Naive thymus-derived CD8-positive, alpha-beta T cell (primary cell): ENCODE measurements around the gene CACNA2D3. TPM values are rescaled to one million over a fixed set of nuclear protein-coding genes. Genes with fewer than 3 reads are reported as not detected.

Experiments used
- ATAC-seq, 2 donors: fragments of 150-1000 bp; cut with Tn5 transposase in 1 of 2; sonication (Bioruptor Pico), chemical (Tn5 transposase) in 1 of 2; 1 replicate in 1 of 2; 2 replicates in 1 of 2; pipeline ENCODE4 v1.10.0; 2021; ENCODE audit warnings: mild to moderate bottlenecking in 2 of 2, moderate library complexity in 2 of 2
- POLR2A ChIA-PET: fragments of 350-600 bp; sonication (Branson Sonifier 250); formaldehyde crosslinking; loops from one replicate; lab custom pipeline; 2021; ENCODE audit warnings: antibody characterized with exemption; lab: Charles Lee
- DNase-seq, 10 donors: peaks; one replicate each; pipeline versions ENCODE4 v3.0.0 to v3.0.0-alpha.2; 2020 to 2022
- H3K27ac Mint-ChIP-seq, 10 donors: one replicate each; pipeline ENCODE4 v1.8.0; 2020 to 2022; ENCODE audit warnings: mild to moderate bottlenecking in 10 of 10, mixed read lengths in 10 of 10, moderate library complexity in 4 of 10, inconsistent platforms in 1 of 10
- H3K27me3 Mint-ChIP-seq, 5 donors: one replicate each; pipeline ENCODE4 v1.8.0; 2021 to 2022; ENCODE audit warnings: mixed read lengths in 5 of 5
- H3K36me3 Mint-ChIP-seq, 3 donors: one replicate each; pipeline ENCODE4 v1.8.0; 2020 to 2022; ENCODE audit warnings: mixed read lengths in 3 of 3, mild to moderate bottlenecking in 2 of 3, inconsistent platforms in 1 of 3
- H3K4me1 Mint-ChIP-seq, 4 donors: one replicate each; pipeline ENCODE4 v1.8.0; 2021 to 2022; ENCODE audit warnings: mixed read lengths in 4 of 4
- H3K4me3 Mint-ChIP-seq, 10 donors: one replicate each; pipeline ENCODE4 v1.8.0; 2020 to 2022; ENCODE audit warnings: mild to moderate bottlenecking in 10 of 10, mixed read lengths in 10 of 10, moderate library complexity in 6 of 10, inconsistent platforms in 1 of 10
- H3K9me3 Mint-ChIP-seq, 9 donors: one replicate each; pipeline ENCODE4 v1.8.0; 2020 to 2022; ENCODE audit warnings: mixed read lengths in 9 of 9, mild to moderate bottlenecking in 3 of 9, inconsistent platforms in 1 of 9, moderate library complexity in 1 of 9
- polyA plus RNA-seq, 3 donors: library from polyadenylated mRNA; unstranded; fragments of 300-500 nt; fragmentation: Illumina TruSeq; gene quantifications; one replicate each; pipeline ENCODE4 v1.2.3, GENCODE V29; 2021
- total RNA-seq, 8 experiments: library from RNA in 2 of 8; stranded (reverse) in 2 of 8; gene quantifications; one replicate each; pipeline ENCODE4 v1.2.3 and lab custom pipeline; 2021 to 2026

The CACNA2D3 gene
- total and polyA plus RNA-seq, 5 experiments from 2014 or later: not detected

GRCh38 chr3:54185740-54186139, 63.4 kb downstream of the CACNA2D3 start:
- Mint-ChIP-seq H3K4me3 (no peak overlapping the region), H3K4me1 (peaks cover 0 to 1% (median 0%) of the 10 kb centered on the region in 4 donors), H3K27ac (no peak overlapping the region), H3K36me3 (no peaks in the 10 kb centered on the region), H3K27me3 (peaks cover 0 to 10% (median 1%) of the 10 kb centered on the region in 5 donors), H3K9me3 (peaks cover 0 to 21% (median 10%) of the 10 kb centered on the region in 9 donors)
- DNase-seq: no peak
- ATAC-seq: no peak
- POLR2A ChIA-PET: no interaction called here

DNA sequence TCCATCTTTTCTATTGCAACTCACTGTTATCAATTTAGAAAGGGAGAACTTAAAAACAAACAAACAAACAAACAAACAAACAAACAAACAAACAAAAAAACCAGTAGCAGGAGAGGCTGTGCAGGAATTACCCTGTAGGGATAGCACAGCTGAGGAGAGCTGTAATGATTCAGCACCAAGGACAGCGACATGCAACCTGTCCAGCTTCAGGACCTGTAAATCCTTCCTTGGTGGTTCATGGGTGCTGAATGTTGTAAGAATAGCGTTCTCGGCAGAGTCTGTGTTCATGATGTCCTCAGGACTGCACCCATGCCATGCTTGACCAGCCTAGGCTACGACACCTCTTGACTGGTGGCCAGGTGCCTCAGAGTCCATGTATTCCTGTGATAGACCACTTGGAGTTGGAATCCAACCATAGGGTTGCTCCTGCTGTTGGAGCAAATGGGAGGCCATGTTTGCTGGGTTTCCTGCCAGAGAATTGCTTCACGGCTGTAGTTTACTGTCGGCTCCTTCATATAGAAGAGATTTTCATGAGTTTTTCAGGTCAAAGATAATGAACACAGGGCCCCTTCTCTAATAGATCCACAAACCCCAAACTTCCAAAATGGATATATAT, 65.9 kb downstream of the CACNA2D3 start:
- no peaks in the 10 kb centered on the region for H3K36me3 Mint-ChIP-seq
- H3K27me3 Mint-ChIP-seq: peaks cover 0 to 10% (median 1%) of the 10 kb centered on the region in 5 donors
- ATAC-seq (no peak), DNase-seq (peak in 5 of 10 donors; percentile 2 to 65 (median 13))
- no peak overlapping the region for H3K4me3 Mint-ChIP-seq
- H3K27ac Mint-ChIP-seq: peak overlapping the region in 1 of 10 donors; percentile 53
- H3K9me3 Mint-ChIP-seq: peaks cover 0 to 21% (median 10%) of the 10 kb centered on the region in 9 donors
- POLR2A ChIA-PET: no interaction called here
- peaks cover 0 to 1% (median 0%) of the 10 kb centered on the region in 4 donors for H3K4me1 Mint-ChIP-seq

DNA sequence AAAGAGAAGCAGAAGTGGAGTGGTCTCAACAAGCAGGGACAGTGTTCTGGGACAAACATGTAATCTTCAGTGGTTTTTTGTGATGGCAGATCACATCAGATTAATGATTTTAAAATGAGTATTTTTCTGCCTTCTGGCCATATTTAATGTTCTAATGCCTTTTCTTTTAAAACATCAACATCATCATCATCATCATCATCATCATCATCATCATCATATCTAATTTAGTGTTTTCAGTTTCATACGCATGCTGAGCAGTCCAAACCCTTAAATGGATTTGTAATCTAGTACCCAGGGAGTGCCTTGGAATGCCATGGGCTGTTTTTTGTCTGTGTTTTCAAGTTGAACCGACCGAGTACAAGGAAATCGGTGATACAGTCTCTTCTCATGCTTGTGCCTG, 68.9 kb downstream of the CACNA2D3 start:
- H3K27me3 Mint-ChIP-seq: peaks cover 0 to 1% (median under 1%) of the 10 kb centered on the region in 5 donors
- H3K27ac Mint-ChIP-seq: no peak overlapping the region
- no peaks in the 10 kb centered on the region for H3K36me3 Mint-ChIP-seq
- H3K4me1 Mint-ChIP-seq: peaks cover 0 to 1% (median 0%) of the 10 kb centered on the region in 4 donors
- POLR2A ChIA-PET: no interaction called here
- no peak overlapping the region for H3K4me3 Mint-ChIP-seq
- H3K9me3 Mint-ChIP-seq: peaks cover 0 to 33% (median 10%) of the 10 kb centered on the region in 9 donors
- DNase-seq (no peak), ATAC-seq (no peak)

- Mint-ChIP-seq H3K27ac (no peak overlapping the region), H3K4me3 (no peak overlapping the region), H3K4me1 (peaks cover 0 to 1% (median 0%) of the 10 kb centered on the region in 4 donors), H3K27me3 (peaks cover 0 to 1% (median 0%) of the 10 kb centered on the region in 5 donors), H3K9me3 (peaks cover 0 to 30% (median 10%) of the 10 kb centered on the region in 9 donors), H3K36me3 (no peaks in the 10 kb centered on the region)
- no peak for ATAC-seq
- no peak for DNase-seq
- POLR2A ChIA-PET: no interaction called here
Measured at GRCh38 chr3:54192026-54192425, 69.7 kb downstream of the CACNA2D3 start.

DNA sequence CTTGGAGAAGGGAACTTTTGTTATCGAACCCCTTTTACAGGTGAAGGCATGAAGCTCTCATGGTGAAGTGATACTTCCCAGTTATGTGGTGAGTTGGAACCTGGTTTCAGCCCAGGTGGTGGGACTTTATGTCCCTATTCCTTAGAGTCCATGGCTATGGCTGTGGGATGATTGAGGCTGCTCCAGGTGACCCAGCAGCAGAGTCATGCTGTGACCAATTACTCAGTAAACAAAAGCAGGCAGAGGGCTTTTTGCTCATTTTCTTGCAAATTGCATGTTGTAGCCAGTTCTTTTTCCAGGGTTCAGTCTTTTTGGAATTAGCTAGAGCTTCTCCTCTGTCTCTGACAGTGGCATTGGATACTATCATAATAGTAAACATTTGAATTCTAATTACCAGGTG, 70.7 kb downstream of the CACNA2D3 start:
- no peak overlapping the region for H3K4me3 Mint-ChIP-seq
- H3K36me3 Mint-ChIP-seq: no peaks in the 10 kb centered on the region

DNA sequence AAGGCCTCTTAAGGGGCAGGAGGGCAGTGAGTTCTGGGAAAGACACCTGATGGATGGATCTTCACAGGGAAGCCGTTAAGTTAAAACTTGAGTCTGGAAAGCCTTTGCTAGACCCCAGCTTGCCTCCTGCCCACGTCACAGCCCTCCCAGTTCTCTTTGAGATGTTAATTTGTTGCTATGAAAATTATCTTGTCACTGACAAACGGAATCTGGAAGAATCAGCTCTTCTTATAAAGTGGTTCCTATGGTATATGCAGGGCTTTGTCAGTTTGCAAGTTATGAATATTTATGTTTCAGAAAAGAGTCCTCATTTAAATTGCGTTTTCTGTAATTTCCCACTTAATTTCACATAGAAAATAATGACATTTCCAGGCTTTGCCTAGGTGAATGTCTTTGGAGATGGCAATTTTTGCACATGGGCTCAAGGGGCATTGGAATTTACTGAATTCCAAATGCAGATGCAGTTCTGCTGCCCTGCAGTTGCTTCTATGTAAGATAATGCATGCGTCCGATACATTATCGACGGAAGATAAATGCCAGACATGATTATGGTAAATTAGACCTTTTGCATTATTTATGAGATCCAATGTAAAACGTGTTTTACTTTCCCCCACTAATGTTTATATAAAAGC, 74.1 kb downstream of the CACNA2D3 start:
- no peak overlapping the region for H3K27ac Mint-ChIP-seq
- POLR2A ChIA-PET: no interaction called here
- no peak overlapping the region for H3K4me3 Mint-ChIP-seq
- no peaks in the 10 kb centered on the region for H3K4me1 Mint-ChIP-seq
- no peaks in the 10 kb centered on the region for H3K36me3 Mint-ChIP-seq
- ATAC-seq (no peak), DNase-seq (no peak)
- H3K27me3 Mint-ChIP-seq: no peaks in the 10 kb centered on the region
- H3K9me3 Mint-ChIP-seq: peaks cover 0 to 11% (median 3%) of the 10 kb centered on the region in 9 donors

More for the DNA sequence above, 70.7 kb downstream of the CACNA2D3 start:
- no peak overlapping the region for H3K27ac Mint-ChIP-seq
- no peak for ATAC-seq
- no peaks in the 10 kb centered on the region for H3K4me1 Mint-ChIP-seq
- H3K9me3 Mint-ChIP-seq: peaks cover 0 to 20% (median 5%) of the 10 kb centered on the region in 9 donors
- DNase-seq: no peak
- POLR2A ChIA-PET: no interaction called here
- no peaks in the 10 kb centered on the region for H3K27me3 Mint-ChIP-seq

DNA sequence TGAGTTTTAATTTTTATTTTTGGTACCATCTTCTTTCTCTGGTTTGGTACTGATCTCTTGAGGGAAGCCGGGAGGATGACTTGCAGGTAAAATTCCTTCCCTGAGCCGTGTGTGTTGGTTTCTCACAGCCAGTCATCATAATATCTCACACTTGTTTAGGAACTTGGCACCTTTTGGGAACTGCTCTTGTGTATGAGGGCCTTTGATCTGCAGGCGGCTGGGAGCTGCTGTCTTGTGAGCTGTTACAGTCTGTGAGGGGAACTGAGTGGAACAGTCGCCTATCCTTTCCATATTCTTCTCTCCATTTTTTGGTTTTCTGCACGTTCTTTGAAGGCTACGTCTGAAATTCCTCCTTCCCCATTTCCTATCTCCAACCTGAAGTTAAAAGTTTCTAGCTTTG, 75.2 kb downstream of the CACNA2D3 start:
- H3K36me3 Mint-ChIP-seq: no peaks in the 10 kb centered on the region
- no peak for DNase-seq
- no peaks in the 10 kb centered on the region for H3K4me1 Mint-ChIP-seq
- no peak for ATAC-seq
- H3K4me3 Mint-ChIP-seq: no peak overlapping the region
- H3K27me3 Mint-ChIP-seq: peaks cover 0 to 2% (median 0%) of the 10 kb centered on the region in 5 donors
- H3K27ac Mint-ChIP-seq: no peak overlapping the region
- POLR2A ChIA-PET: no interaction called here
- H3K9me3 Mint-ChIP-seq: peaks cover 0 to 11% (median 3%) of the 10 kb centered on the region in 9 donors

DNA sequence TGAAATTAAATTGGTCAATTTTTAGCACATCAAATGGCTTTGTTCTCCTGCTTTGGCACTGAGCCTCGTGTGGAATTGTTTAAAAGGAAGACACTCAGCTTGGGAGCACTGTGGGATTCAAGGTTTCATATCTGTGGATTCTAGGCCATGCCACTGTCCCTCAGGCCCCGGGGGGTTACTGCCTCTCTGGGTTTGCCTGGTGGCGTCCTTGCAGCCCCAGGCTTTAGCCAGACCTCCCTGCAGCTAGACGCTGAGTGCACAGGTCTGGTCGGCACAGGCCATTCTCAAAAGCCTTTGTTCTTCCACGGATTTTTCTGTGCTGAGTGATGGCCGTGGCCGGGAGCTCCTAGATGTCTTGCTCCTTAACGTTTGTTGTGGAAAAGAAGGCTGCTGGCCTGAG, 76.2 kb downstream of the CACNA2D3 start:
- no peak overlapping the region for H3K4me3 Mint-ChIP-seq
- no peak for ATAC-seq
- no peak for DNase-seq
- no peak overlapping the region for H3K27ac Mint-ChIP-seq
- POLR2A ChIA-PET: no interaction called here
- H3K4me1 Mint-ChIP-seq: no peaks in the 10 kb centered on the region
- H3K27me3 Mint-ChIP-seq: peaks cover 0 to 2% (median 0%) of the 10 kb centered on the region in 5 donors
- H3K36me3 Mint-ChIP-seq: no peaks in the 10 kb centered on the region
- H3K9me3 Mint-ChIP-seq: peaks cover 0 to 9% (median 3%) of the 10 kb centered on the region in 9 donors

DNA sequence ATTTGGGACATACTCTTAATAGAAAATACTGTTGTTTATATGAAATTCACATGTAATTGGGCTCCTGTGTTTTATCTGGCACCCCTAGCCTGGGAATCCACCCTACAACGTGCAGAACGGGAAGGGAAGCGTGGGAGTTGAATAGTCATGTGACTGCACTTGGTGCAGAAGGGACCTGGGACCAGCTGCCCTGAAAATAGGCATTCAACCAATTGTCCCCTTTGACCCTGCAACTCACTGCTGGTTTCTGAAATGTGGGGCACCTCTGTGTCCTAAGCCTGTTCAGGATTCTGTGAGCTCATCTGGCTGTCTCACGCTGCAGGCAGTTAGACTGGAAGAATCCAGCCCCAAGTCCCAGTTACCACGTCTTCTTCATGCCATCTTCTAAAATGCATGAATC, 79.7 kb downstream of the CACNA2D3 start:
- DNase-seq: no peak
- Mint-ChIP-seq H3K27me3 (peaks cover 0 to 10% (median 2%) of the 10 kb centered on the region in 5 donors), H3K36me3 (no peaks in the 10 kb centered on the region), H3K4me1 (no peaks in the 10 kb centered on the region), H3K4me3 (no peak overlapping the region), H3K9me3 (peaks cover 0 to 3% (median 0%) of the 10 kb centered on the region in 9 donors), H3K27ac (no peak overlapping the region)
- ATAC-seq: no peak
- POLR2A ChIA-PET: no interaction called here

DNA sequence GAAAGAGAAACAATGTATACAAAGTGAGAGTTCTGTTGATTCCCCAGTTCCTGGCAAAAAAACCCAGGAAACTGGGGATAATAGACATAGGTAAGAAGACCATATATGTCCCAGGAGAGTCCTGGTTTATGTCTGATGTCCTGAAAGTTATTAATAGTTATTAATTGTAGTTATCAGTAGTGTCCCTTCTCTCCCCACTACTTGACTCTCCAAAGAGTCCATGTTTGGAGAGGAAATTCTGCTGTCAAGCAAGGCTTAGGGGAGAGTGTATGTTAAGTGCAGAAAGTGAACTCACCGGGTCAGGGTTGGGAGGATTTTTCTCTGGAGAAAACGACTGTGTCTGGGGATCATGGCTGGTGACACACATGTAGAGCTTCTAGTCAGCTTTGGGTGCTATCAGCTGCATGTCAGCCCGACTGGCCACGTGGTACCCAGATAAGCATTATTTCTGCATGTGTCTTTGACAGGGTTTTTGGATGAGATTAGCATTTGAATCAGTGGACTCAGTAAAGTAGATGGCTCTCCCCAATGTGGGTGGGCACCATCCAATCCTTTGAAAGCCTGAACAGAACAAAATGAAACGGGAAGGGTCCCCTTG, 80.4 kb downstream of the CACNA2D3 start:
- peak overlapping the region in 1 of 10 donors; percentile 21 for H3K27ac Mint-ChIP-seq
- H3K4me3 Mint-ChIP-seq: no peak overlapping the region
- H3K4me1 Mint-ChIP-seq: no peaks in the 10 kb centered on the region
- DNase-seq (no peak), ATAC-seq (no peak)
- H3K9me3 Mint-ChIP-seq: peaks cover 0 to 3% (median 0%) of the 10 kb centered on the region in 9 donors
- peaks cover 0 to 10% (median 2%) of the 10 kb centered on the region in 5 donors for H3K27me3 Mint-ChIP-seq
- POLR2A ChIA-PET: no interaction called here
- H3K36me3 Mint-ChIP-seq: no peaks in the 10 kb centered on the region

- Mint-ChIP-seq H3K27ac (no peak overlapping the region), H3K27me3 (peaks cover 0 to 10% (median 3%) of the 10 kb centered on the region in 5 donors), H3K9me3 (peaks cover 0 to 10% (median 4%) of the 10 kb centered on the region in 9 donors), H3K4me1 (no peaks in the 10 kb centered on the region), H3K4me3 (no peak overlapping the region), H3K36me3 (peaks cover 0 to 4% (median 0%) of the 10 kb centered on the region in 3 donors)
- POLR2A ChIA-PET: no interaction called here
- no peak for ATAC-seq
- DNase-seq: no peak
Measured at GRCh38 chr3:54206874-54207273, 84.5 kb downstream of the CACNA2D3 start.

- no peak for ATAC-seq
- Mint-ChIP-seq H3K9me3 (peaks cover 0 to 21% (median 7%) of the 10 kb centered on the region in 9 donors), H3K27me3 (peaks cover 0 to 7% (median 0%) of the 10 kb centered on the region in 5 donors), H3K36me3 (peaks cover 0 to 11% (median 0%) of the 10 kb centered on the region in 3 donors), H3K4me1 (no peaks in the 10 kb centered on the region), H3K4me3 (no peak overlapping the region), H3K27ac (no peak overlapping the region)
- DNase-seq: no peak
- POLR2A ChIA-PET: no interaction called here
Measured at GRCh38 chr3:54211097-54211496, 88.7 kb downstream of the CACNA2D3 start.

DNA sequence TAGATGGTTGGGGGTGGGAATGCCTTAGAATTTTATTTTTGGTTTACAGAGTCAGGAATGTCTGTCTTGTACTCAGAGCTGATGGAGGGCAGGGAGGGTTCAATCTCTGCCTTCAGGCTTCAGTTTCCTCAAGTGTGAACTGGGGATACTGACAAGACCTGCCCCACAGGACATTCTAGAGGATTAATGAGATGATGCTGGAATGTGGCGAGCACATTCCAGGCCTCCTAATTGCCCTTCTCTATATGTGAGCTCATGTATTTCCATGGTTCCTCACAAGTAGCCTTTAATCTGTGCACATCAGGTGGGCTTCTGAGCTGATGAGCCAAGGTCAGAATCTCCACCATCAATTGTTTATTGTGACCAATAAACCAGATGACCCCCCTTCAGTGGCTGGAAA, 90.4 kb downstream of the CACNA2D3 start:
- Mint-ChIP-seq H3K9me3 (peaks cover 0 to 21% (median 7%) of the 10 kb centered on the region in 9 donors), H3K27ac (no peak overlapping the region), H3K27me3 (peaks cover 0 to 7% (median 0%) of the 10 kb centered on the region in 5 donors), H3K4me1 (no peaks in the 10 kb centered on the region), H3K4me3 (no peak overlapping the region), H3K36me3 (peaks cover 0 to 11% (median 0%) of the 10 kb centered on the region in 3 donors)
- no peak for ATAC-seq
- DNase-seq: no peak
- POLR2A ChIA-PET: no interaction called here
